HCT116 (cell line): ENCODE results near the gene MTUS2. TPM values are rescaled to one million over a fixed set of nuclear protein-coding genes. Genes with fewer than 3 reads are reported as not detected.

Experiments used
- ATAC-seq: fragments of 200-7000 bp; cut with Tn5 transposase; 2 replicates; pipeline ENCODE4 v1.9.1; 2020; ENCODE audit warnings: mild to moderate bottlenecking, moderate library complexity
- BruUV-seq: library from RNA; stranded (reverse); fragments of 400-500 nt; replicated peaks from 2 replicates; lab custom pipeline; 2021; lab: Mats Ljungman, UMichigan
- CTCF ChIA-PET: fragments of 300-600 bp; sonication (Branson Sonifier 250); formaldehyde crosslinking; loops from one replicate; lab custom pipeline; 2021; ENCODE audit warnings: antibody characterized with exemption; lab: Charles Lee
- POLR2A ChIA-PET: fragments of 300-600, 350-600 bp; sonication (Branson Sonifier 250); formaldehyde crosslinking; loops from one replicate; lab custom pipeline; 2021; ENCODE audit warnings: antibody characterized with exemption; lab: Charles Lee
- RAD21 ChIA-PET, 2 experiments: fragments of 300-600 bp; sonication (Branson Sonifier 250); formaldehyde crosslinking; loops; one replicate each; lab custom pipeline; 2023; ENCODE audit warnings: low total read pairs in 2 of 2; ENCODE audit not compliant: uncharacterized antibody in 2 of 2, unreplicated experiment in 2 of 2, low non-redundant PET in 1 of 2; lab: Charles Lee
- DNase-seq: peaks from one replicate; pipeline ENCODE4 v3.0.0-alpha.2; 2010; ENCODE audit warnings: low read depth, low spot score
- H2AFZ ChIP-seq: fragments of 200-600 bp; shearing (Covaris generic), sonication (generic); 2 replicates; pipeline ENCODE4 v1.6.1; 2017; ENCODE audit warnings: low read depth, mixed run types, mixed read lengths, antibody characterized with exemption, low read length; ENCODE audit not compliant: poor library complexity, severe bottlenecking
- H3K27ac ChIP-seq: 2 replicates; pipeline ENCODE4 v1.5.1; 2012; ENCODE audit warnings: low read depth, low read length
- H3K27me3 ChIP-seq: fragments of 200-600 bp; sonication (generic); 2 replicates; pipeline ENCODE4 v1.6.1; 2016; ENCODE audit warnings: mixed run types, low read length, mixed read lengths; ENCODE audit not compliant: insufficient read depth
- H3K36me3 ChIP-seq, 2 experiments: fragments of 200-500 bp in 1 of 2; fragments of 200-600 bp in 1 of 2; sonication (Bioruptor generic) in 1 of 2; sonication (generic) in 1 of 2; 2 replicates each; pipeline versions ENCODE4 v1.5.1 to v1.6.1; 2014 to 2016; ENCODE audit warnings: low read length in 2 of 2, inconsistent platforms in 1 of 2, mixed read lengths in 1 of 2, mixed run types in 1 of 2; ENCODE audit not compliant: insufficient read depth in 2 of 2, control insufficient read depth in 1 of 2
- H3K4me1 ChIP-seq, 2 experiments: fragments of 200-600 bp in 1 of 2; sonication (generic) in 1 of 2; 2 replicates each; pipeline versions ENCODE4 v1.5.1 to v1.6.1; 2012 to 2017; ENCODE audit warnings: low read length in 2 of 2, inconsistent platforms in 1 of 2, mild to moderate bottlenecking in 1 of 2, mixed read lengths in 1 of 2, mixed run types in 1 of 2, moderate library complexity in 1 of 2; ENCODE audit not compliant: insufficient read depth in 2 of 2, control insufficient read depth in 1 of 2
- H3K4me2 ChIP-seq: fragments of 200-600 bp; sonication (generic); 2 replicates; pipeline ENCODE4 v1.6.1; 2017; ENCODE audit warnings: mixed run types, low read length, mixed read lengths
- H3K4me3 ChIP-seq, 2 experiments: fragments of 200-600 bp in 1 of 2; sonication (generic) in 1 of 2; replicated peaks in 1 of 2; 2 replicates each; pipeline ENCODE4 v1.5.1; 2011 to 2016; ENCODE audit warnings: low read length in 2 of 2, control low read depth in 1 of 2, low read depth in 1 of 2, mild to moderate bottlenecking in 1 of 2, mixed read lengths in 1 of 2, mixed run types in 1 of 2
- H3K79me2 ChIP-seq: fragments of 200-600 bp; sonication (generic); 2 replicates; pipeline ENCODE4 v1.6.1; 2017; ENCODE audit warnings: mild to moderate bottlenecking, mixed run types, low read length, moderate library complexity, mixed read lengths; ENCODE audit not compliant: insufficient read depth
- H3K9ac ChIP-seq: fragments of 200-600 bp; sonication (generic); 2 replicates; pipeline ENCODE4 v1.6.1; 2016; ENCODE audit warnings: low read length, mixed read lengths
- H3K9me2 ChIP-seq: fragments of 200-600 bp; sonication (generic), shearing (Covaris generic); 2 replicates; pipeline ENCODE4 v1.6.1; 2017; ENCODE audit warnings: mixed run types, mild to moderate bottlenecking, moderate library complexity; ENCODE audit not compliant: insufficient read depth
- H3K9me3 ChIP-seq, 2 experiments: fragments of 200-500 bp in 1 of 2; fragments of 200-600 bp in 1 of 2; sonication (Bioruptor generic) in 1 of 2; sonication (generic) in 1 of 2; 2 replicates each; pipeline ENCODE4 v1.6.1; 2014 to 2017; ENCODE audit warnings: low read length in 2 of 2, mixed read lengths in 2 of 2, inconsistent platforms in 1 of 2, low read depth in 1 of 2, mild to moderate bottlenecking in 1 of 2, mixed run types in 1 of 2, moderate library complexity in 1 of 2; ENCODE audit not compliant: control insufficient read depth in 1 of 2, insufficient read depth in 1 of 2
- H4K20me1 ChIP-seq: fragments of 200-600 bp; sonication (generic), shearing (Covaris generic); 2 replicates; pipeline ENCODE4 v1.6.1; 2017; ENCODE audit warnings: mixed run types, mild to moderate bottlenecking, moderate library complexity; ENCODE audit not compliant: insufficient read depth
- CBX3 ChIP-seq: IDR thresholded peaks from 2 replicates; pipeline ENCODE4 v1.6.1; 2012; ENCODE audit warnings: low read depth
- CEBPB ChIP-seq: IDR thresholded peaks from 2 replicates; pipeline ENCODE4 v1.6.1; 2012; ENCODE audit warnings: low read depth
- EGR1 ChIP-seq: IDR thresholded peaks from 2 replicates; pipeline ENCODE4 v1.6.1; 2012; ENCODE audit warnings: low read depth
- ELF1 ChIP-seq: IDR thresholded peaks from 2 replicates; pipeline ENCODE4 v1.6.1; 2012; ENCODE audit warnings: low read depth, borderline replicate concordance
- EZH2 ChIP-seq: fragments of 200-600 bp; sonication (generic); IDR thresholded peaks from 2 replicates; pipeline ENCODE4 v1.6.1; 2017; ENCODE audit warnings: antibody characterized with exemption, mixed run types
- FOSL1 ChIP-seq: IDR thresholded peaks from 2 replicates; pipeline ENCODE4 v1.6.1; 2012; ENCODE audit warnings: low read depth
- JUND ChIP-seq: IDR thresholded peaks from 2 replicates; pipeline ENCODE4 v1.6.1; 2012
- POLR2A ChIP-seq: IDR thresholded peaks from 2 replicates; pipeline ENCODE4 v1.7.0; 2011; ENCODE audit warnings: borderline replicate concordance; ENCODE audit not compliant: insufficient read depth, insufficient read length; ENCODE audit errors: extremely low read depth
- RAD21 ChIP-seq: IDR thresholded peaks from 2 replicates; pipeline ENCODE4 v1.6.1; 2012; ENCODE audit warnings: low read depth, mild to moderate bottlenecking
- SP1 ChIP-seq: IDR thresholded peaks from 2 replicates; pipeline ENCODE4 v1.6.1; 2012; ENCODE audit warnings: low read depth
- SRF ChIP-seq: IDR thresholded peaks from 2 replicates; pipeline ENCODE4 v1.6.1; 2012; ENCODE audit warnings: low read depth
- TCF7L2 ChIP-seq: IDR thresholded peaks from 2 replicates; pipeline ENCODE4 v1.7.0; 2011; ENCODE audit warnings: borderline replicate concordance, inconsistent platforms; ENCODE audit not compliant: insufficient read depth, insufficient read length; ENCODE audit errors: extremely low read depth
- YY1 ChIP-seq: IDR thresholded peaks from 2 replicates; pipeline ENCODE4 v1.6.1; 2011; ENCODE audit warnings: low read length, low read depth, moderate library complexity, mild to moderate bottlenecking; ENCODE audit not compliant: insufficient replicate concordance; ENCODE audit errors: extremely low read depth
- ZFX ChIP-seq: fragments of 450-650 bp; IDR thresholded peaks from 2 replicates; pipeline ENCODE4 v1.6.1; 2017
- ZNF274 ChIP-seq: fragments of 200-500 bp; sonication (Bioruptor generic); IDR thresholded peaks from 2 replicates; pipeline ENCODE4 v1.6.1; 2014; ENCODE audit warnings: mild to moderate bottlenecking, low read depth, low read length, inconsistent platforms
- intact Hi-C: fragments of 100-400 bp; cut with micrococcal nuclease; formaldehyde crosslinking; loops from 2 replicates; pipeline ENCODE4 v1.10.0; 2022
- total RNA-seq: library from RNA; stranded (reverse); gene quantifications from one replicate; pipeline ENCODE4 v1.2.1, GENCODE V29; 2021; ENCODE audit not compliant: unreplicated experiment
- TF ChIP-seq, protein P1 (sequence below), 3 experiments: fragments of 200-600 bp in 1 of 3; sonication (generic) in 1 of 3; IDR thresholded peaks in 2 of 3; conservative IDR thresholded peaks in 1 of 3; 2 replicates each; pipeline ENCODE4 v1.5.1; 2012 to 2017; ENCODE audit warnings: low read depth in 2 of 3, low read length in 2 of 3, antibody characterized with exemption in 1 of 3, borderline replicate concordance in 1 of 3, control low read depth in 1 of 3, mild to moderate bottlenecking in 1 of 3, mixed read lengths in 1 of 3, mixed run types in 1 of 3, moderate library complexity in 1 of 3; ENCODE audit not compliant: insufficient read depth in 1 of 3
- TF ChIP-seq, protein P2 (sequence below): IDR thresholded peaks from 2 replicates; pipeline ENCODE4 v1.6.1; 2012; ENCODE audit warnings: low read depth
- TF ChIP-seq, protein P3 (sequence below): IDR thresholded peaks from 2 replicates; pipeline ENCODE4 v1.6.1; 2012
- TF ChIP-seq, protein P4 (sequence below): IDR thresholded peaks from 2 replicates; pipeline ENCODE4 v1.6.1; 2012

MTUS2 gene
- total RNA-seq, 1 experiment from 2014 or later: 0.02 TPM

DNA sequence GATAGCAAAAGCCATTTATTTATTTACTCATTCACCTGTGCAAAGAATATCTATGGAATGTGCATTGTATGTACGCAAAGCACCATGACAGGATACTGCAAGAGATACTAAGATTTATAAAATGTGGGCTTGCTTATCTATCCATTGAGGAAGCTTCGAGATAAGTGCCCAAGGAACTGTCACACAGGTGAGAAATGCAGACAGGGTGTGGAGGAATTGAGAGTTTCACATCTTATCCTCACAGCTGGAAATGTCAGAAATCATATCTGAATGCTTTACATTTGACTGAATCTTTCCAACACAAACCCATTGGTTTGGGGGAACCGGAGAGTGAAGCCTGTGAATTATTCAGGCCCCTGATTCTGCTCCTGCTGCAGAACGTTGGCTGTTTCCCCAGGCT lies 662.4 kb downstream of the MTUS2 start:
- Histone ChIP-seq H3K27ac (no peak overlapping the region), H3K36me3 (no peaks in the 10 kb centered on the region), H3K9ac (no peak overlapping the region), H3K9me2 (no peaks in the 10 kb centered on the region), H3K27me3 (peaks cover 21% of the 10 kb centered on the region), H3K4me2 (no peak overlapping the region), H3K9me3 (no peaks in the 10 kb centered on the region), H3K4me3 (no peak overlapping the region), H2AFZ (no peak overlapping the region), H3K4me1 (no peaks in the 10 kb centered on the region), H4K20me1 (no peaks in the 10 kb centered on the region), H3K79me2 (no peaks in the 10 kb centered on the region)
- BruUV-seq: no TSS peak
- ChIA-PET POLR2A (no interaction called here), RAD21 (no interaction called here), CTCF (interaction anchor here (2.7 kb wide), 1 partner anchor 11 kb away, joined by 10 read pairs; no protein-coding TSS in a partner anchor)
- DNase-seq: no peak
- intact Hi-C loops: no loop called here
- no peak for ATAC-seq
- no peak for TF ChIP-seq SP1
- no peak for TF ChIP-seq FOSL1
- no peak for TF ChIP-seq CEBPB
- TF ChIP-seq, protein P1, sequence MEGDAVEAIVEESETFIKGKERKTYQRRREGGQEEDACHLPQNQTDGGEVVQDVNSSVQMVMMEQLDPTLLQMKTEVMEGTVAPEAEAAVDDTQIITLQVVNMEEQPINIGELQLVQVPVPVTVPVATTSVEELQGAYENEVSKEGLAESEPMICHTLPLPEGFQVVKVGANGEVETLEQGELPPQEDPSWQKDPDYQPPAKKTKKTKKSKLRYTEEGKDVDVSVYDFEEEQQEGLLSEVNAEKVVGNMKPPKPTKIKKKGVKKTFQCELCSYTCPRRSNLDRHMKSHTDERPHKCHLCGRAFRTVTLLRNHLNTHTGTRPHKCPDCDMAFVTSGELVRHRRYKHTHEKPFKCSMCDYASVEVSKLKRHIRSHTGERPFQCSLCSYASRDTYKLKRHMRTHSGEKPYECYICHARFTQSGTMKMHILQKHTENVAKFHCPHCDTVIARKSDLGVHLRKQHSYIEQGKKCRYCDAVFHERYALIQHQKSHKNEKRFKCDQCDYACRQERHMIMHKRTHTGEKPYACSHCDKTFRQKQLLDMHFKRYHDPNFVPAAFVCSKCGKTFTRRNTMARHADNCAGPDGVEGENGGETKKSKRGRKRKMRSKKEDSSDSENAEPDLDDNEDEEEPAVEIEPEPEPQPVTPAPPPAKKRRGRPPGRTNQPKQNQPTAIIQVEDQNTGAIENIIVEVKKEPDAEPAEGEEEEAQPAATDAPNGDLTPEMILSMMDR (IDR thresholded peaks at IDR 0.05 in 2 of 3, conservative IDR thresholded peaks at IDR 0.05 in 1 of 3; ENCODE audit: borderline replicate concordance in 1 of 3, insufficient read depth in 1 of 3, low read depth in 2 of 3, low read length in 2 of 3): no peak
- TF ChIP-seq, protein P2, sequence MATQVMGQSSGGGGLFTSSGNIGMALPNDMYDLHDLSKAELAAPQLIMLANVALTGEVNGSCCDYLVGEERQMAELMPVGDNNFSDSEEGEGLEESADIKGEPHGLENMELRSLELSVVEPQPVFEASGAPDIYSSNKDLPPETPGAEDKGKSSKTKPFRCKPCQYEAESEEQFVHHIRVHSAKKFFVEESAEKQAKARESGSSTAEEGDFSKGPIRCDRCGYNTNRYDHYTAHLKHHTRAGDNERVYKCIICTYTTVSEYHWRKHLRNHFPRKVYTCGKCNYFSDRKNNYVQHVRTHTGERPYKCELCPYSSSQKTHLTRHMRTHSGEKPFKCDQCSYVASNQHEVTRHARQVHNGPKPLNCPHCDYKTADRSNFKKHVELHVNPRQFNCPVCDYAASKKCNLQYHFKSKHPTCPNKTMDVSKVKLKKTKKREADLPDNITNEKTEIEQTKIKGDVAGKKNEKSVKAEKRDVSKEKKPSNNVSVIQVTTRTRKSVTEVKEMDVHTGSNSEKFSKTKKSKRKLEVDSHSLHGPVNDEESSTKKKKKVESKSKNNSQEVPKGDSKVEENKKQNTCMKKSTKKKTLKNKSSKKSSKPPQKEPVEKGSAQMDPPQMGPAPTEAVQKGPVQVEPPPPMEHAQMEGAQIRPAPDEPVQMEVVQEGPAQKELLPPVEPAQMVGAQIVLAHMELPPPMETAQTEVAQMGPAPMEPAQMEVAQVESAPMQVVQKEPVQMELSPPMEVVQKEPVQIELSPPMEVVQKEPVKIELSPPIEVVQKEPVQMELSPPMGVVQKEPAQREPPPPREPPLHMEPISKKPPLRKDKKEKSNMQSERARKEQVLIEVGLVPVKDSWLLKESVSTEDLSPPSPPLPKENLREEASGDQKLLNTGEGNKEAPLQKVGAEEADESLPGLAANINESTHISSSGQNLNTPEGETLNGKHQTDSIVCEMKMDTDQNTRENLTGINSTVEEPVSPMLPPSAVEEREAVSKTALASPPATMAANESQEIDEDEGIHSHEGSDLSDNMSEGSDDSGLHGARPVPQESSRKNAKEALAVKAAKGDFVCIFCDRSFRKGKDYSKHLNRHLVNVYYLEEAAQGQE: no peak
- TF ChIP-seq ZNF274: no peak
- no peak for TF ChIP-seq ZFX
- no peak for TF ChIP-seq TCF7L2
- TF ChIP-seq, protein P3, sequence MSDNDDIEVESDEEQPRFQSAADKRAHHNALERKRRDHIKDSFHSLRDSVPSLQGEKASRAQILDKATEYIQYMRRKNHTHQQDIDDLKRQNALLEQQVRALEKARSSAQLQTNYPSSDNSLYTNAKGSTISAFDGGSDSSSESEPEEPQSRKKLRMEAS: no peak
- TF ChIP-seq CBX3: no peak
- TF ChIP-seq, protein P4, sequence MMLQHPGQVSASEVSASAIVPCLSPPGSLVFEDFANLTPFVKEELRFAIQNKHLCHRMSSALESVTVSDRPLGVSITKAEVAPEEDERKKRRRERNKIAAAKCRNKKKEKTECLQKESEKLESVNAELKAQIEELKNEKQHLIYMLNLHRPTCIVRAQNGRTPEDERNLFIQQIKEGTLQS: no peak
- TF ChIP-seq POLR2A: no peak
- TF ChIP-seq ELF1: no peak
- no peak for TF ChIP-seq RAD21
- no peak for TF ChIP-seq SRF
- TF ChIP-seq YY1: no peak
- TF ChIP-seq EZH2: no peak
- no peak for TF ChIP-seq EGR1
- TF ChIP-seq JUND: no peak
